ENCODE data around the gene PDZD7. TPM values are rescaled to one million over a fixed set of nuclear protein-coding genes. Genes with fewer than 3 reads are reported as not detected.

The PDZD7 gene
- total and polyA plus RNA-seq, 9 of the 15 experiments (the other 6 are each of a cell fraction or from before 2014, with no cell fraction given), result 0.04 to 0.24 (median 0.08) TPM; not detected in 3

DNA sequence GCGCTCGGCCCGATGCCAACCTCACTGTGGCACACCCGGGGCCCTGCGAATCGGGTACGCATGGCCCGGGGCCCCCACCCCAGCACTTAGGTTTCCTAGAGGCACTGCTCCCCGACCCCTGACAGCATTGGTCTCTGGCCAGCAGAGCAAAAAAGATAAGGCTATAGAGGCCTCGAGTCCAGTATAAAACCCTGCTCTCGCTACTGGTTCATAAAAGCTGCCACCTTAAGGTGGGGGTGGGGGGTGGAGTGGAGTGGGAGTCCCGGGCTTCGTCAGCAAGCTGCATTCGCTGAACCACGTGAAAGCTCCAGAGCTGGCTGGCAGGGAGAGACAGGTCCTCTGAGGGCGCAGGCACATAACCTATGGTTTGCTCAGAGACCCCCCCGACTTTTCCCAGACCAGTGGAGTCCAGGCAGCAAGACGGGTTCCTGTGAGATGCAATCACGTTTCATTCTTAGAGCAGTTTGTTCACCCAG, 32.2 kb upstream of the PDZD7 start (continued):
- TF ChIP-seq, protein P1, sequence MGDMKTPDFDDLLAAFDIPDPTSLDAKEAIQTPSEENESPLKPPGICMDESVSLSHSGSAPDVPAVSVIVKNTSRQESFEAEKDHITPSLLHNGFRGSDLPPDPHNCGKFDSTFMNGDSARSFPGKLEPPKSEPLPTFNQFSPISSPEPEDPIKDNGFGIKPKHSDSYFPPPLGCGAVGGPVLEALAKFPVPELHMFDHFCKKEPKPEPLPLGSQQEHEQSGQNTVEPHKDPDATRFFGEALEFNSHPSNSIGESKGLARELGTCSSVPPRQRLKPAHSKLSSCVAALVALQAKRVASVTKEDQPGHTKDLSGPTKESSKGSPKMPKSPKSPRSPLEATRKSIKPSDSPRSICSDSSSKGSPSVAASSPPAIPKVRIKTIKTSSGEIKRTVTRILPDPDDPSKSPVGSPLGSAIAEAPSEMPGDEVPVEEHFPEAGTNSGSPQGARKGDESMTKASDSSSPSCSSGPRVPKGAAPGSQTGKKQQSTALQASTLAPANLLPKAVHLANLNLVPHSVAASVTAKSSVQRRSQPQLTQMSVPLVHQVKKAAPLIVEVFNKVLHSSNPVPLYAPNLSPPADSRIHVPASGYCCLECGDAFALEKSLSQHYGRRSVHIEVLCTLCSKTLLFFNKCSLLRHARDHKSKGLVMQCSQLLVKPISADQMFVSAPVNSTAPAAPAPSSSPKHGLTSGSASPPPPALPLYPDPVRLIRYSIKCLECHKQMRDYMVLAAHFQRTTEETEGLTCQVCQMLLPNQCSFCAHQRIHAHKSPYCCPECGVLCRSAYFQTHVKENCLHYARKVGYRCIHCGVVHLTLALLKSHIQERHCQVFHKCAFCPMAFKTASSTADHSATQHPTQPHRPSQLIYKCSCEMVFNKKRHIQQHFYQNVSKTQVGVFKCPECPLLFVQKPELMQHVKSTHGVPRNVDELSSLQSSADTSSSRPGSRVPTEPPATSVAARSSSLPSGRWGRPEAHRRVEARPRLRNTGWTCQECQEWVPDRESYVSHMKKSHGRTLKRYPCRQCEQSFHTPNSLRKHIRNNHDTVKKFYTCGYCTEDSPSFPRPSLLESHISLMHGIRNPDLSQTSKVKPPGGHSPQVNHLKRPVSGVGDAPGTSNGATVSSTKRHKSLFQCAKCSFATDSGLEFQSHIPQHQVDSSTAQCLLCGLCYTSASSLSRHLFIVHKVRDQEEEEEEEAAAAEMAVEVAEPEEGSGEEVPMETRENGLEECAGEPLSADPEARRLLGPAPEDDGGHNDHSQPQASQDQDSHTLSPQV (IDR thresholded peaks at IDR 0.05), result 0 out of 2 replicates have a peak, but pooled peaks have one; percentile 44
- TF ChIP-seq ZNF175 (CRISPR knock-in tag; IDR thresholded peaks at IDR 0.05; ENCODE audit: low read depth) (0 out of 2 replicates have a peak, but pooled peaks have one; percentile 17), USF2 (CRISPR knock-in tag; IDR thresholded peaks at IDR 0.05) (no peak), ARID1B (IDR thresholded peaks at IDR 0.05) (no peak), ZNF583 (CRISPR knock-in tag; IDR thresholded peaks at IDR 0.05) (peak; percentile 1; the same call in 1 of the 2 replicates), NCOA4 (IDR thresholded peaks at IDR 0.05; ENCODE audit: partially characterized antibody) (no peak), ZNF655 (CRISPR knock-in tag; IDR thresholded peaks at IDR 0.05) (no peak), MYC (IDR thresholded peaks at IDR 0.05; ENCODE audit: low read depth, low read length) (no peak), MYC (CRISPR knock-in tag; IDR thresholded peaks at IDR 0.05; ENCODE audit: borderline replicate concordance, low read depth) (peak; percentile 13; the same call in 1 of the 2 replicates), ZNF717 (CRISPR knock-in tag; IDR thresholded peaks at IDR 0.05) (no peak), FOXA1 (IDR thresholded peaks at IDR 0.05; ENCODE audit: borderline replicate concordance) (no peak), MITF (IDR thresholded peaks at IDR 0.05) (no peak)
